ENCODE data around the gene ANKRD65. TPM values are rescaled to one million over a fixed set of nuclear protein-coding genes. Genes with fewer than 3 reads are reported as not detected.
"Not testable (repeated sequence)": the region's sequence is repeated elsewhere in the genome, so short reads cannot be mapped to it uniquely, and the experiment has no call there.

Gene ANKRD65
- total and polyA plus RNA-seq, 3 donors from 2014 or later = 10.0 to 14.7 (median 10.4) TPM

DNA sequence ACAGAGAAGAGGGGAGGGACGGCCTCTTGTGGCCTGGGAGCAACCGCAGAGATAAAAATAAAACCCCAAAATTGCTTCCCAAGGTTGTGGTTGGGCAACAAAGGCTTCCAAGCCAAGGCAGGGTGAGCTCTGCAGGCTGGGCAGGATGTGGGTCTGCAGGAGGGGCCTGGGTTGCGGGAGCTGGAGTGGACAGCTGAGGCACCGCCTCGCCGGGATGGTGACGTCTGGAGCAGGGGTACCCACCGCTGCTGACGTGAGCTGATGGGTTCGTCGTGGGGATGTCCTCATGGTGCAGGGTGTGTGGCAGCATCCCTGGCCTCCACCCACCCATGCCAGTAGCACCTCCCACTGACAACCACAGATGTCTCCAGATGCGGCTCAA lies 49.7 kb downstream of the ANKRD65 start:
- intact Hi-C loops (cut with DNase I; ENCODE audit: low total_unique reads) = no loop called here
- H3K4me3 ChIP-seq = no peak overlapping the region

DNA sequence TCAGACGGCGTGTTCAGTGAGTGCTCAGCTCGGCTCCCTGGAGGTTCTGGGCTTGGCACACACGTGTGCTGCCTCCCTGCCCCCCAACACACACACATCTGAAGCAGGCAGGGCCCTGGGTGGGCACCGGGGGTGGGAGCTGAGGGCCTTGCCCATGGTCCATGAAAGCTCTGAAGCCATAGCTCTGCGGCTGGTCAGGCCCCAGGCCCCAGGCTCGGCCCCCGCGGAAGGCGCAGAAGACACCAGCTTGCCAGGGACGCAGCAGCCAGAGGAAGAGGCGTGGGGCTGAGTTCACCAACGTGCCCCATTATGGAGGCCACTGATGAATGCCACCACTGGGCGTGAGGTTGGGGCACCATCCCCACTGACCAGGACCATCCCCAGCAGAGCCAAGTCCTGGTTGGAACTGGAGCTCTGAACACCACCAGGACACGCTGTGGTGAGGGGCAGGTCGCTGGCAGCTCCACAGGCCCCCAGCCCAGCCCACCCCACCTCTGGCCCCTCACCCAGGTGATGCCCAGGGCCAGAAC lies 50.2 kb downstream of the ANKRD65 start:
- Histone ChIP-seq H3K27me3 (no peaks in the 10 kb centered on the region), H3K36me3 (ENCODE audit: low read depth, missing control alignments) (no peaks in the 10 kb centered on the region), H3K9me3 (no peaks in the 10 kb centered on the region), H3K27ac (no peak overlapping the region), H3K4me1 (peaks cover 24% of the 10 kb centered on the region), H3K4me3 (no peak overlapping the region)
- no peak for TF ChIP-seq POLR2A (IDR thresholded peaks at IDR 0.05)
- no peak for DNase-seq
- intact Hi-C loops (cut with DNase I; ENCODE audit: low total_unique reads) = no loop called here
- WGBS, 2 donors = 85 to 88% methylated on average over 9 to 16 of the region's 16 CpGs

More for the DNA sequence above, 49.7 kb downstream of the ANKRD65 start:
- Histone ChIP-seq H3K27me3 (no peaks in the 10 kb centered on the region), H3K27ac (no peak overlapping the region), H3K36me3 (ENCODE audit: low read depth, missing control alignments) (no peaks in the 10 kb centered on the region), H3K4me1 (peaks cover 28% of the 10 kb centered on the region), H3K9me3 (no peaks in the 10 kb centered on the region)
- no peak for DNase-seq
- TF ChIP-seq, protein P1, sequence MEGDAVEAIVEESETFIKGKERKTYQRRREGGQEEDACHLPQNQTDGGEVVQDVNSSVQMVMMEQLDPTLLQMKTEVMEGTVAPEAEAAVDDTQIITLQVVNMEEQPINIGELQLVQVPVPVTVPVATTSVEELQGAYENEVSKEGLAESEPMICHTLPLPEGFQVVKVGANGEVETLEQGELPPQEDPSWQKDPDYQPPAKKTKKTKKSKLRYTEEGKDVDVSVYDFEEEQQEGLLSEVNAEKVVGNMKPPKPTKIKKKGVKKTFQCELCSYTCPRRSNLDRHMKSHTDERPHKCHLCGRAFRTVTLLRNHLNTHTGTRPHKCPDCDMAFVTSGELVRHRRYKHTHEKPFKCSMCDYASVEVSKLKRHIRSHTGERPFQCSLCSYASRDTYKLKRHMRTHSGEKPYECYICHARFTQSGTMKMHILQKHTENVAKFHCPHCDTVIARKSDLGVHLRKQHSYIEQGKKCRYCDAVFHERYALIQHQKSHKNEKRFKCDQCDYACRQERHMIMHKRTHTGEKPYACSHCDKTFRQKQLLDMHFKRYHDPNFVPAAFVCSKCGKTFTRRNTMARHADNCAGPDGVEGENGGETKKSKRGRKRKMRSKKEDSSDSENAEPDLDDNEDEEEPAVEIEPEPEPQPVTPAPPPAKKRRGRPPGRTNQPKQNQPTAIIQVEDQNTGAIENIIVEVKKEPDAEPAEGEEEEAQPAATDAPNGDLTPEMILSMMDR (IDR thresholded peaks at IDR 0.05) = no peak
- TF ChIP-seq POLR2A (IDR thresholded peaks at IDR 0.05) = no peak
- 56 to 57% methylated on average over 8 to 12 of the region's 12 CpGs for WGBS, 2 donors

DNA sequence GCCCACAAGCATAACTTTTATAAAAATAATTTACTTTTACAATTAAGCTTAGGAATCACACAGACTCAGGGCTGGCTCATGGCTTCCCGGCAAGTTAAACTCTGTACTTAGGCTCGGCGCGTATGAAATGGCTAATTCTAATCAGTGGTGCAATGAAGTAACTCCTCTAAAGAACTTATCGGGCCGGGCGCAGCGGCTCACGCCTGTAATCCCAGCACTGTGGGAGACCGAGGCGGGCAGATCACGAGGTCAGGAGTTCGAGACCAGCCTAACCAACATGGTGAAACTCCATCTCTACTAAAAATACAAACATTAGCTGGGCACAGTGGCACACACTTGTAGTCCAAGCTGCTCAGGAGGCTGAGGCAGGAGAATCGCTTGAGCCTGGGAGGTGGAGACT lies 51.0 kb downstream of the ANKRD65 start:
- intact Hi-C loops (cut with DNase I; ENCODE audit: low total_unique reads); H3K9me3 ChIP-seq; H3K27ac ChIP-seq; DNase-seq; H3K27me3 ChIP-seq; H3K36me3 ChIP-seq (ENCODE audit: low read depth, missing control alignments); H3K4me3 ChIP-seq: not testable (repeated sequence)
- peaks cover 23% of the 10 kb centered on the region for H3K4me1 ChIP-seq
- WGBS, 2 donors = 85 to 95% methylated on average over 14 of the region's 14 CpGs

Other genes with a start within 250 kb of the ANKRD65 start
- 10 to 100 TPM; 20.4 to 58.0 TPM for gene TTLL10, start 247.4 kb downstream of the ANKRD65 start, total RNA-seq
- gene TTLL10, start 247.4 kb downstream of the ANKRD65 start, polyA plus RNA-seq (ENCODE audit: insufficient read depth, low read depth, low replicate concordance) = 44.9 TPM
- not detected for gene TNFRSF18, start 214.7 kb downstream of the ANKRD65 start, total RNA-seq
- gene TNFRSF18, start 214.7 kb downstream of the ANKRD65 start, polyA plus RNA-seq (ENCODE audit: insufficient read depth, low read depth, low replicate concordance) = 0.67 TPM
- 1 to 10 TPM in 1 of 2 donors, under 1 TPM in 1; 0.87 to 1.4 TPM for gene TNFRSF4, start 207.1 kb downstream of the ANKRD65 start, total RNA-seq
- gene TNFRSF4, start 207.1 kb downstream of the ANKRD65 start, polyA plus RNA-seq (ENCODE audit: insufficient read depth, low read depth, low replicate concordance) = 0.80 TPM
- gene SDF4, start 189.3 kb downstream of the ANKRD65 start, total RNA-seq = 100 to 1,000 TPM; 146 to 158 TPM
- 167 TPM for gene SDF4, start 189.3 kb downstream of the ANKRD65 start, polyA plus RNA-seq (ENCODE audit: insufficient read depth, low read depth, low replicate concordance)
- gene B3GALT6, start 189.0 kb downstream of the ANKRD65 start, total RNA-seq = 10 to 100 TPM; 26.1 to 37.3 TPM
- 8.5 TPM for gene B3GALT6, start 189.0 kb downstream of the ANKRD65 start, polyA plus RNA-seq (ENCODE audit: insufficient read depth, low read depth, low replicate concordance)
- 1 to 10 TPM; 4.7 to 7.7 TPM for gene C1QTNF12, start 174.6 kb downstream of the ANKRD65 start, total RNA-seq
- 2.7 TPM for gene C1QTNF12, start 174.6 kb downstream of the ANKRD65 start, polyA plus RNA-seq (ENCODE audit: insufficient read depth, low read depth, low replicate concordance)
- 100 to 1,000 TPM; 133 to 139 TPM for gene UBE2J2, start 147.4 kb downstream of the ANKRD65 start, total RNA-seq
- 203 TPM for gene UBE2J2, start 147.4 kb downstream of the ANKRD65 start, polyA plus RNA-seq (ENCODE audit: insufficient read depth, low read depth, low replicate concordance)
- gene SCNN1D, start 140.8 kb downstream of the ANKRD65 start, total RNA-seq = 10 to 100 TPM; 49.9 to 58.7 TPM
- 21.0 TPM for gene SCNN1D, start 140.8 kb downstream of the ANKRD65 start, polyA plus RNA-seq (ENCODE audit: insufficient read depth, low read depth, low replicate concordance)
- gene ACAP3, start 113.3 kb downstream of the ANKRD65 start, total RNA-seq = 10 to 100 TPM; 53.0 to 62.7 TPM
- gene ACAP3, start 113.3 kb downstream of the ANKRD65 start, polyA plus RNA-seq (ENCODE audit: insufficient read depth, low read depth, low replicate concordance) = 16.8 TPM
- 10 to 100 TPM; 35.4 to 39.0 TPM for gene PUSL1, start 112.7 kb downstream of the ANKRD65 start, total RNA-seq
- gene PUSL1, start 112.7 kb downstream of the ANKRD65 start, polyA plus RNA-seq (ENCODE audit: insufficient read depth, low read depth, low replicate concordance) = 12.4 TPM
- 100 to 1,000 TPM; 220 to 232 TPM for gene INTS11, start 96.6 kb downstream of the ANKRD65 start, total RNA-seq
- gene INTS11, start 96.6 kb downstream of the ANKRD65 start, polyA plus RNA-seq (ENCODE audit: insufficient read depth, low read depth, low replicate concordance) = 213 TPM
- 10 to 100 TPM; 64.4 to 82.3 TPM for gene CPTP, start 96.5 kb downstream of the ANKRD65 start, total RNA-seq
- 129 TPM for gene CPTP, start 96.5 kb downstream of the ANKRD65 start, polyA plus RNA-seq (ENCODE audit: insufficient read depth, low read depth, low replicate concordance)
- gene TAS1R3, start 90.0 kb downstream of the ANKRD65 start, total RNA-seq = 1 to 10 TPM; 1.5 TPM
- 0.66 TPM for gene TAS1R3, start 90.0 kb downstream of the ANKRD65 start, polyA plus RNA-seq (ENCODE audit: insufficient read depth, low read depth, low replicate concordance)
- gene DVL1, start 71.9 kb downstream of the ANKRD65 start, total RNA-seq = 100 to 1,000 TPM; 169 to 183 TPM
- gene DVL1, start 71.9 kb downstream of the ANKRD65 start, polyA plus RNA-seq (ENCODE audit: insufficient read depth, low read depth, low replicate concordance) = 65.8 TPM
- gene MXRA8, start 62.7 kb downstream of the ANKRD65 start, total RNA-seq = 100 to 1,000 TPM in 1 of 2 donors, 10 to 100 TPM in 1; 60.2 to 102 TPM
- 63.3 TPM for gene MXRA8, start 62.7 kb downstream of the ANKRD65 start, polyA plus RNA-seq (ENCODE audit: insufficient read depth, low read depth, low replicate concordance)
- 100 to 1,000 TPM; 224 to 328 TPM for gene AURKAIP1, start 46.1 kb downstream of the ANKRD65 start, total RNA-seq
- gene AURKAIP1, start 46.1 kb downstream of the ANKRD65 start, polyA plus RNA-seq (ENCODE audit: insufficient read depth, low read depth, low replicate concordance) = 313 TPM
- 100 to 1,000 TPM; 204 to 209 TPM for gene CCNL2, start 21.9 kb downstream of the ANKRD65 start, total RNA-seq
- gene CCNL2, start 21.9 kb downstream of the ANKRD65 start, polyA plus RNA-seq (ENCODE audit: insufficient read depth, low read depth, low replicate concordance) = 90.9 TPM
- gene MRPL20, start 14.0 kb downstream of the ANKRD65 start, total RNA-seq = 100 to 1,000 TPM; 104 to 123 TPM
- 110 TPM for gene MRPL20, start 14.0 kb downstream of the ANKRD65 start, polyA plus RNA-seq (ENCODE audit: insufficient read depth, low read depth, low replicate concordance)
- gene VWA1, start 14.4 kb upstream of the ANKRD65 start, total RNA-seq = 10 to 100 TPM; 64.0 to 90.6 TPM
- gene VWA1, start 14.4 kb upstream of the ANKRD65 start, polyA plus RNA-seq (ENCODE audit: insufficient read depth, low read depth, low replicate concordance) = 46.6 TPM
- 1 to 10 TPM; 1.3 to 3.0 TPM for gene ATAD3C, start 28.4 kb upstream of the ANKRD65 start, total RNA-seq
- 1.5 TPM for gene ATAD3C, start 28.4 kb upstream of the ANKRD65 start, polyA plus RNA-seq (ENCODE audit: insufficient read depth, low read depth, low replicate concordance)
- 10 to 100 TPM; 46.3 to 55.6 TPM for gene ATAD3B, start 50.5 kb upstream of the ANKRD65 start, total RNA-seq
- 19.1 TPM for gene ATAD3B, start 50.5 kb upstream of the ANKRD65 start, polyA plus RNA-seq (ENCODE audit: insufficient read depth, low read depth, low replicate concordance)
- gene ATAD3A, start 90.9 kb upstream of the ANKRD65 start, total RNA-seq = 10 to 100 TPM; 35.7 to 37.4 TPM
- 22.0 TPM for gene ATAD3A, start 90.9 kb upstream of the ANKRD65 start, polyA plus RNA-seq (ENCODE audit: insufficient read depth, low read depth, low replicate concordance)
- 1 to 10 TPM; 3.6 to 6.3 TPM for gene TMEM240, start 119.3 kb upstream of the ANKRD65 start, total RNA-seq
- gene TMEM240, start 119.3 kb upstream of the ANKRD65 start, polyA plus RNA-seq (ENCODE audit: insufficient read depth, low read depth, low replicate concordance) = 4.3 TPM
- 100 to 1,000 TPM; 146 to 158 TPM for gene SSU72, start 153.6 kb upstream of the ANKRD65 start, total RNA-seq
- 67.0 TPM for gene SSU72, start 153.6 kb upstream of the ANKRD65 start, polyA plus RNA-seq (ENCODE audit: insufficient read depth, low read depth, low replicate concordance)
- 10 to 100 TPM; 36.8 to 54.0 TPM for gene FNDC10, start 178.9 kb upstream of the ANKRD65 start, total RNA-seq
- 15.5 TPM for gene FNDC10, start 178.9 kb upstream of the ANKRD65 start, polyA plus RNA-seq (ENCODE audit: insufficient read depth, low read depth, low replicate concordance)
- 100 to 1,000 TPM; 154 to 172 TPM for gene MIB2, start 194.2 kb upstream of the ANKRD65 start, total RNA-seq
- 38.7 TPM for gene MIB2, start 194.2 kb upstream of the ANKRD65 start, polyA plus RNA-seq (ENCODE audit: insufficient read depth, low read depth, low replicate concordance)
- gene MMP23B, start 210.9 kb upstream of the ANKRD65 start, total RNA-seq = 10 to 100 TPM; 49.0 to 50.2 TPM
- gene MMP23B, start 210.9 kb upstream of the ANKRD65 start, polyA plus RNA-seq (ENCODE audit: insufficient read depth, low read depth, low replicate concordance) = 13.1 TPM
- gene CDK11B, start 237.7 kb upstream of the ANKRD65 start, total RNA-seq = 10 to 100 TPM; 48.1 to 56.0 TPM
- 57.7 TPM for gene CDK11B, start 237.7 kb upstream of the ANKRD65 start, polyA plus RNA-seq (ENCODE audit: insufficient read depth, low read depth, low replicate concordance)